Measurements from ENCODE around the gene HTR1D. TPM values are rescaled to one million over a fixed set of nuclear protein-coding genes. Genes with fewer than 3 reads are reported as not detected.
"Not testable (repeated sequence)": the region's sequence is repeated elsewhere in the genome, so short reads cannot be mapped to it uniquely, and the experiment has no call there.

The HTR1D gene
- total RNA-seq, result 2.1 to 3.7 TPM (median 2.3 TPM) in 3 replicates
- long read RNA-seq, partial matches to known transcripts, result 0 of 2 reads
- long read RNA-seq, other reads (novel, unspliced or antisense), result 1 of 2 reads

- no peak for DNase-seq (ENCODE audit: low spot score)
- no peaks in the 10 kb centered on the region for H3K27me3 Mint-ChIP-seq (ENCODE audit: low read depth)
- H3K36me3 Mint-ChIP-seq (ENCODE audit: low read depth), result no peaks in the 10 kb centered on the region
- no peak for TF ChIP-seq CTCF (IDR thresholded peaks at IDR 0.05)
- H3K27ac Mint-ChIP-seq (ENCODE audit: unreplicated experiment), result no peak within 1 kb of the TSS
- H3K4me3 Mint-ChIP-seq (ENCODE audit: unreplicated experiment), result peak within 1 kb of the TSS; percentile 57
- no peaks in the 10 kb centered on the region for H3K9me3 Mint-ChIP-seq (ENCODE audit: low read depth)
- peaks cover 23% of the 10 kb centered on the region for H3K4me1 Mint-ChIP-seq (ENCODE audit: low read depth)
Observed at GRCh38 chr1:23217421-23218115, at the start of gene HTR1D. Gene HTR1D, minus strand, starts transcription at chr1:23217502. Its CDS starts 23,283 bp downstream, at chr1:23194219.

GRCh38 chr1:23263380-23263887 is 46.1 kb upstream of the HTR1D start:
- Mint-ChIP-seq H3K36me3 (ENCODE audit: low read depth) (no peaks in the 10 kb centered on the region), H3K4me3 (ENCODE audit: unreplicated experiment) (no peak overlapping the region), H3K27me3 (ENCODE audit: low read depth) (no peaks in the 10 kb centered on the region), H3K9me3 (ENCODE audit: low read depth) (no peaks in the 10 kb centered on the region), H3K4me1 (ENCODE audit: low read depth) (no peaks in the 10 kb centered on the region), H3K27ac (ENCODE audit: unreplicated experiment) (no peak overlapping the region)
- no peak for TF ChIP-seq CTCF (IDR thresholded peaks at IDR 0.05)
- no peak for DNase-seq (ENCODE audit: low spot score)

GRCh38 chr1:23258082-23258481 is 40.8 kb upstream of the HTR1D start:
- H3K9me3 Mint-ChIP-seq (ENCODE audit: low read depth); H3K4me1 Mint-ChIP-seq (ENCODE audit: low read depth); DNase-seq (ENCODE audit: low spot score); H3K4me3 Mint-ChIP-seq (ENCODE audit: unreplicated experiment); H3K27ac Mint-ChIP-seq (ENCODE audit: unreplicated experiment); H3K36me3 Mint-ChIP-seq (ENCODE audit: low read depth); H3K27me3 Mint-ChIP-seq (ENCODE audit: low read depth): not testable (repeated sequence)

- H3K9me3 Mint-ChIP-seq (ENCODE audit: low read depth); H3K36me3 Mint-ChIP-seq (ENCODE audit: low read depth); H3K27me3 Mint-ChIP-seq (ENCODE audit: low read depth); H3K4me1 Mint-ChIP-seq (ENCODE audit: low read depth); H3K4me3 Mint-ChIP-seq (ENCODE audit: unreplicated experiment); H3K27ac Mint-ChIP-seq (ENCODE audit: unreplicated experiment); DNase-seq (ENCODE audit: low spot score): not testable (repeated sequence)
Observed at GRCh38 chr1:23257371-23257770, 40.1 kb upstream of the HTR1D start.

- H3K9me3 Mint-ChIP-seq (ENCODE audit: low read depth), result no peaks in the 10 kb centered on the region
- H3K4me1 Mint-ChIP-seq (ENCODE audit: low read depth), result peaks cover 5% of the 10 kb centered on the region
- DNase-seq (ENCODE audit: low spot score), result no peak
- no peaks in the 10 kb centered on the region for H3K36me3 Mint-ChIP-seq (ENCODE audit: low read depth)
- H3K27me3 Mint-ChIP-seq (ENCODE audit: low read depth), result no peaks in the 10 kb centered on the region
- H3K27ac Mint-ChIP-seq (ENCODE audit: unreplicated experiment), result no peak overlapping the region
- no peak for TF ChIP-seq CTCF (IDR thresholded peaks at IDR 0.05)
- H3K4me3 Mint-ChIP-seq (ENCODE audit: unreplicated experiment), result no peak overlapping the region
Observed at GRCh38 chr1:23254584-23254983, 37.3 kb upstream of the HTR1D start.

- H3K36me3 Mint-ChIP-seq (ENCODE audit: low read depth), result no peaks in the 10 kb centered on the region
Observed at GRCh38 chr1:23251812-23252211, 34.5 kb upstream of the HTR1D start.

More at GRCh38 chr1:23251812-23252211, 34.5 kb upstream of the HTR1D start:
- no peak for TF ChIP-seq CTCF (IDR thresholded peaks at IDR 0.05)
- no peak overlapping the region for H3K27ac Mint-ChIP-seq (ENCODE audit: unreplicated experiment)
- H3K27me3 Mint-ChIP-seq (ENCODE audit: low read depth), result no peaks in the 10 kb centered on the region
- no peak for DNase-seq (ENCODE audit: low spot score)
- H3K4me1 Mint-ChIP-seq (ENCODE audit: low read depth), result peaks cover 7% of the 10 kb centered on the region
- H3K4me3 Mint-ChIP-seq (ENCODE audit: unreplicated experiment), result no peak overlapping the region
- H3K9me3 Mint-ChIP-seq (ENCODE audit: low read depth), result no peaks in the 10 kb centered on the region
